ENCODE results near the gene OR8K5.
"Not testable (repeated sequence)": the region's sequence is repeated elsewhere in the genome, so short reads cannot be mapped to it uniquely, and the experiment has no call there.

OR8K5 gene, protein sequence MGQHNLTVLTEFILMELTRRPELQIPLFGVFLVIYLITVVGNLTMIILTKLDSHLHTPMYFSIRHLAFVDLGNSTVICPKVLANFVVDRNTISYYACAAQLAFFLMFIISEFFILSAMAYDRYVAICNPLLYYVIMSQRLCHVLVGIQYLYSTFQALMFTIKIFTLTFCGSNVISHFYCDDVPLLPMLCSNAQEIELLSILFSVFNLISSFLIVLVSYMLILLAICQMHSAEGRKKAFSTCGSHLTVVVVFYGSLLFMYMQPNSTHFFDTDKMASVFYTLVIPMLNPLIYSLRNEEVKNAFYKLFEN

DNA sequence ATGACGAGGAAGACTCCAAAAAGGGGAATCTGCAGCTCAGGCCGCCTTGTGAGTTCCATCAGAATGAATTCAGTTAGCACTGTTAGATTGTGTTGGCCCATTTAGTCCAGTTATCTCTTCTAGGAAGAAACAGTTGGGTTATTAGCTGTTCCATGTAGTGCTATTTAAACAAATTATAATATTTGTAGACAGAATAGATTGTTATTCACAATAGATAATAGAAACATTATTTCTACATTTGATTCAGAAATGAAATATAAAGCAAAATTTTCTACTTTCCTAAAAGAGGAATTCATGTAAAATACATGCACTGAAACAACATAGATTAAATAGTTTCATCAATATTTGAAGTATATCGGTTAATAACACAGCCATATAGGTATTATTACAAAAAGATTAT, at the start of gene OR8K5:
OR8K5 (minus strand) TSS at position 101 of the 400 bp plus-strand sequence; CDS start at position 101, 0 bp downstream.
- no peak within 1 kb of the TSS for H3K27ac Mint-ChIP-seq
- no peak for DNase-seq
- peaks cover 13 to 34% of the 10 kb centered on the region in 2 donors for H3K9me3 Mint-ChIP-seq
- no peak within 1 kb of the TSS for H3K4me3 Mint-ChIP-seq
- no peaks in the 10 kb centered on the region for H3K4me1 Mint-ChIP-seq
- ATAC-seq, result no peak
- H3K27me3 Mint-ChIP-seq, result no peaks in the 10 kb centered on the region

DNA sequence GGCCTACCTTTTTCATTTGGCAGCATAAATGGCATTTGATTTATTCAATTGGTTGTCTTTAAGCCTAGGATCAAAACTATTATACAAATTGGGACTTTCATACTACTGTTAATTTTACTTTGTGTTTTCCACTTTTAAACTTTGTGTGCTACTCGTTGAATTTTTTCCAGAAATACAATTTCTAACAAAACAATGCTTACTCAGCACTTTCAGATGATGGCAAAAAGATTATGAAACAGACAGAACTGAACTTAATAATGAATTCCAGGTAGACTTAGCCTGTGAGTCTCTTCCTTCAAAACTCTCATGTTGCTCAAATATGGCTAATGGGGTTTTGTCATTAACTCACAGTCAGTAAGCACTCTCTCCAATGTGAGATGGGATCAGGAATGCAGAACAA, 47.7 kb upstream of the OR8K5 start:
- ATAC-seq (no peak), DNase-seq (no peak)
- Mint-ChIP-seq H3K9me3 (peaks cover 15 to 23% of the 10 kb centered on the region in 2 donors), H3K27me3 (no peaks in the 10 kb centered on the region), H3K4me3 (no peak overlapping the region), H3K4me1 (no peaks in the 10 kb centered on the region), H3K27ac (no peak overlapping the region)

DNA sequence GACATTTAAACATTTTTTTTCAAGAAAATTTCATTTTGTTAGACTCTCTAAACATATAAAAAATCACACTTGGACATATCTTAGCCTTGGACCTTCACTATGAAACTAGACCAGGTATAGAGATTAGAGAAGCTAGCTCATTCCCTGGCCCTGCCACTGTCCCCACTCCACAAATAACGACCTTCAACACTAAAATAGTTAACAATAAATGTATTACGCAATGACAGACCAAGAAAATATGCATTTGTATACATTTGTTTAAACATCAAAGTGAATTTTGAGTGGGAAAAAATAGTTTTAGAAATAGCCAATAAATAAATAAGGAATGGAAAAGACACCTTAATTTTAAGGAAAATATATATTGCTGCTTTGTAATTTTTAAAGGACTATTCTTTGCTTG, 37.2 kb upstream of the OR8K5 start:
- Mint-ChIP-seq H3K9me3 (no peaks in the 10 kb centered on the region), H3K4me1 (no peaks in the 10 kb centered on the region), H3K4me3 (no peak overlapping the region), H3K27ac (no peak overlapping the region), H3K27me3 (no peaks in the 10 kb centered on the region)
- no peak for ATAC-seq
- DNase-seq, result no peak

DNA sequence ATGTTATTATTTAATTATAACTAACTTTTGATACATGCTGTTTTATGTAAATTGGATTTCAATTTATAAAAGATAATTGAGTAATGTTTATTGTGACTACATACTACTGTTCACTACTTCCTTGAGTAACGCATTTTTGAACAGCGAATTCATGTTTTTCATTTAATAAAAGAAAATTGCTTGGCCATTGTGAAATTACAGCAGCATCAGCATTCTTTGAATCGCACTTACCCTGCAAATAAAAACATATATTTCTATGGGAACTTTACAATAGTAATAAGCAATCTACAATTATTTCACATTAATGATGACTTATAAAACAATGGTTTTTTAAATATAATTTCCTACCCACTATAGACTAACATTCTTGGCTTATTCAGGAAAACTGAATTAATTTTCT, 36.6 kb upstream of the OR8K5 start:
- H3K4me1 Mint-ChIP-seq, result no peaks in the 10 kb centered on the region
- DNase-seq (no peak), ATAC-seq (no peak)
- H3K4me3 Mint-ChIP-seq, result no peak overlapping the region
- H3K9me3 Mint-ChIP-seq, result no peaks in the 10 kb centered on the region
- H3K27me3 Mint-ChIP-seq, result no peaks in the 10 kb centered on the region
- no peak overlapping the region for H3K27ac Mint-ChIP-seq

DNA sequence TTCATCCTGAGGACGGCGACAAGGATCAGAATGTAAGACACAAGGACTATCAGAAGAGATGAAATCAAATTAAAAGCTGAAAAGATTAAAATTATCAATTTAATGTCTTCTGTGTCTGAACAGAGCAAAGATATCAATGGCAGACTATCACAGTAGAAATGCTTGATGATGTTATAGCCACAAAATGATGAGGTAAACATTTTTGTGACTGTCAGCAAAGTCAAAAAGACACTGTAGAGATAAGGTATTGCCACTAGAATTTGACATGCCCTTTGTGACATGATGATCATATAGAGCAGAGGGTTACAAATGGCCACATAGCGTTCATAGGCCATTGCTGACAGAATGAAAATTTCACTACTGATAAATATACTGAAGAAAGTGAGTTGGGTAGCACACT, 28.5 kb upstream of the OR8K5 start:
- Mint-ChIP-seq H3K27me3 (no peaks in the 10 kb centered on the region), H3K4me3 (no peak overlapping the region), H3K27ac (no peak overlapping the region), H3K4me1 (no peaks in the 10 kb centered on the region), H3K9me3 (peaks cover 4 to 8% of the 10 kb centered on the region in 2 donors)
- DNase-seq, result no peak
- ATAC-seq, result no peak

DNA sequence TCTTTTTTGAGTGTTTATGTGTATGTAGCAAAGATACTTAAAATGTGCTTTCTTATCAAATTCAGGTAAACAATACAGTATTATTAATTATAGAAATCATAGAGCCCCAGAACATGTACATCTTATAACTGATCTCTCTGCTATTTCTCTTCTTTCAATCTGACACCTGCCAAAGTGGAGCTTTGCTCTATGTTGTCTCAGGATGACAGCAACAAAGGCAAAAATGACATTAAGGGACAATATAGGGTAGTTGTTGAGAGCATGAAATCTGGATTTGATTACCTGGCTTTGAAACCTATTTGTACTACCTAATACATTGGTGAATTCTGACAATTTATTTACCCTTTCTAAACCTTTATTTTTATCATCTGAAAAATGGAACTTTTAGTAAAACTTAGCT, 23.3 kb upstream of the OR8K5 start:
- H3K27ac Mint-ChIP-seq, result no peak overlapping the region
- H3K9me3 Mint-ChIP-seq, result peaks cover 10 to 17% of the 10 kb centered on the region in 2 donors
- no peaks in the 10 kb centered on the region for H3K27me3 Mint-ChIP-seq
- ATAC-seq, result no peak
- H3K4me3 Mint-ChIP-seq, result no peak overlapping the region
- no peak for DNase-seq
- no peaks in the 10 kb centered on the region for H3K4me1 Mint-ChIP-seq

DNA sequence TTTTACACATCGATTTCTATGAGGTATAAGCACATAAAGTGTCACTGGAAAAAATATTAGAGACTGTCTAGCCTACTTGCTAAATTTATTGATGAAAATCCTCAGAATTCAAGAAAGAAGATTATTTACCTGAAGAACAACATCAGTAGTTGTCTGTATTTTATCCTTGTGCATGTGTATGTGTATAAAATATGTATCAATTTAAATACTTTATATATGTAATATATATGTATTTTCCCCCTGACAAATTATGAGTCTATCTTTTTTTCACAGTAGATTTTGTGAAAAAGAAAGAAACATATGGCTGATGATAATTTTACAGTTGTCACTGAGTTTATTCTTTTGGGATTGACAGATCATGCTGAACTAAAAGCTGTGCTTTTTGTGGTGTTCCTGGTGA, 16.2 kb upstream of the OR8K5 start, which contains the start of gene OR5J2:
OR5J2 (plus strand) TSS at position 301 of the 400 bp plus-strand sequence; CDS start at position 301, 0 bp downstream.
- no peaks in the 10 kb centered on the region for H3K27me3 Mint-ChIP-seq
- ATAC-seq, result no peak

DNA sequence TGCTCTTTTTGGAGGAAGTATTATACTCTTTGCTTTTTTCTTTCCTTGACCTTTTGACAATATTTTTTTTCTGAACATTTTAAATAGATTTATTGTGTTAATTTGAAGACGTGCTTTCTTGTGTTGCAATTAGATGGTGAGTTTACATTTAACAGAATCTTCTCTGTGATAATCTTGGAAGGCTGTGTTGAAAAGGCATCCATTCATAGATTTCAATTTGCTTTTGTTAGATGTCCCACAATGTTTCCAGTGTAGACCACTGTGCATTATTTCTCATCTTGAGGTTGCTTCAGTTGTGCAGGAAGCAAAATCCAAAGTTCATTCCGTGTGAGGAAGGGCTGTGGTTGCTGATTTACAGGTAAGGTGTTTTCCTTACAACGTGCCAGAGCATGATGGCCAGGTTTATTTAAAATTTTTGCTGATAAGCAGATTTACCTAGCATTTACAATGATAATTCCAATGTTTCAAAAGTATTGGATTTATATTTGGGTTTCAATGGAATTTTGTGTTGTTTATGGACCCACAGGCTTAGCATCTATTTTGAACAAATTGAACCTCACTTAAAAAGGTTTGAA, 12.2 kb upstream of the OR8K5 start:
- H3K27ac Mint-ChIP-seq, result no peak overlapping the region
- ATAC-seq, result no peak
- peaks cover 4 to 6% of the 10 kb centered on the region in 2 donors for H3K9me3 Mint-ChIP-seq
- no peak for DNase-seq
- H3K4me1 Mint-ChIP-seq, result no peaks in the 10 kb centered on the region
- H3K4me3 Mint-ChIP-seq, result no peak overlapping the region
- H3K27me3 Mint-ChIP-seq, result no peaks in the 10 kb centered on the region

More for the DNA sequence above, 16.2 kb upstream of the OR8K5 start, which contains the start of gene OR5J2:
- Mint-ChIP-seq H3K4me3 (no peak within 1 kb of the TSS), H3K27ac (no peak within 1 kb of the TSS), H3K4me1 (no peaks in the 10 kb centered on the region), H3K9me3 (peaks cover 9 to 10% of the 10 kb centered on the region in 2 donors)
- no peak for DNase-seq

DNA sequence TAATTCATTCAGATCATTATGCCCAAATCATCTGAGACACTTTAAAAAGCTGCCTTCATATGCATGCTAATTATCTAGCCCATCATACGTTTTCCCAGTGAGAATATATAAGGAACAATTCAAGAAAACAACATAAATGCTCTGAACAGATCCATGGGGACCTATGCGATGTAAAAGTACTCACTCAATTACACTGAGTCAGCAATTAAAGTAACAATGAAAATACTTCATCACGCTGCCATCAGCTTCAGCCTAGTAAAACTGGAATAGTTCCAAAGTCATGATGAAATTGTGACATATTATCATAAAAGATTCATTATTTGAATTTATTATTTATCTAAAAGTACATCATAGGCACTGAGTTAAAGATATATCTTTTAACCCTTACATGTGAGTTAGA, 3.7 kb upstream of the OR8K5 start:
- H3K9me3 Mint-ChIP-seq, result peaks cover 7 to 11% of the 10 kb centered on the region in 2 donors
- no peaks in the 10 kb centered on the region for H3K27me3 Mint-ChIP-seq
- DNase-seq (no peak), ATAC-seq (no peak)
- no peak overlapping the region for H3K4me3 Mint-ChIP-seq
- no peaks in the 10 kb centered on the region for H3K4me1 Mint-ChIP-seq
- no peak overlapping the region for H3K27ac Mint-ChIP-seq

DNA sequence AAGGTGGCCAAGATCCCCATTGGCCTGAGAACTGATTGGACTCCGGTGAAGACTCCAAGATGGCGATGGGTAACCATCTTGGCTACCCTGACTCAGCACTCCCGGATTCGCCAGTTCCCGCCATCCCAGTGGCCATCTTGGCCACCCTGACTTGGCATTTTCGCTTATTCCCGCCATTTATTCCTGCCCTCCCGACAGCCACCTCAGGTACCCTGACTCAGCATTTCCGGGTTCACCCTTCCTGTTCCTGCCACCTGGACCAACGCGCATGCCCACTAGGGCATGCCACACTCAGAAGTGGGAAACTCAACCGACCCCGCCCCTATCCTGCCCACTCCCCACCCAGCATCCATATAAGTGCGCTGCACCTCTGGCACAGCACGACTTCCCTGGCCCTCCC, 7.8 kb downstream of the OR8K5 start:
- Mint-ChIP-seq H3K4me3 (no peak overlapping the region), H3K27ac (no peak overlapping the region), H3K4me1 (no peaks in the 10 kb centered on the region), H3K9me3 (peaks cover 26 to 56% of the 10 kb centered on the region in 2 donors), H3K27me3 (no peaks in the 10 kb centered on the region)
- ATAC-seq (no peak), DNase-seq (no peak)

DNA sequence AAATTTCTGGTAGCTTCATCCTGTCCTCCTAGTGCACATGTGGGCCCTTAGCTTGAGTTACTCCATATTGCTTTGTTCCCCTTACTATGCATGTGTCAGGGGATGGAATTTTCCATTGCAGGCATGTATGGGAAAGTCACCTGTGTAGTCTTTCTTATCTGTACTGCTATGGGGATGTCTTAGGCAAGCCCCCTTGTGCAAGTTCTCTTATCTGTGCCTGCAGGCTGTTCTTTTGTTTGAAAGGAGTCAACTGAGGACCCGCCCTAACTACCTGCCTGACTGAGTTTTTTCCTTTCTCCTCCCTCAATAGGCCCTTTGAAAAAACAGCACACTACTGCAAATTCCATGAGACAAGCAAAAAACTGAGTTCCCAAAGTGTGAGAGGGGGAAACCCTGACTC, 8.7 kb downstream of the OR8K5 start:
- DNase-seq (no peak), ATAC-seq (no peak)
- Mint-ChIP-seq H3K9me3 (peaks cover 22 to 47% of the 10 kb centered on the region in 2 donors), H3K27me3 (no peaks in the 10 kb centered on the region), H3K4me3 (no peak overlapping the region), H3K4me1 (no peaks in the 10 kb centered on the region), H3K27ac (no peak overlapping the region)

DNA sequence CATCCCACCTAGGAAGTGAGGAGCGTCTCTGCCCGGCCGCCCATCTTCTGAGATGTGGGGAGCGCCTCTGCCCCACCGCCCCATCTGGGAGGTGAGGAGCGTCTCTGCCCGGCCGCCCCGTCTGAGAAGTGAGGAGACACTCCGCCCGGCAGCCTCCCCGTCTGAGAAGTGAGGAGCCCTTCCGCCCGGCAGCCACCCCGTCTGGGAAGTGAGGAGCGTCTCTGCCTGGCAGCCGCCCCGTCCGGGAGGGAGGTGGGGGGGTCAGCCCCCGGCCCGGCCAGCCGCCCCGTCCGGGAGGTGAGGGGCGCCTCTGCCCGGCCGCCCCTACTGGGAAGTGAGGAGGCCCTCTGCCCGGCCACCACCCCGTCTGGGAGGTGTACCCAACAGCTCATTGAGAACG, 16.4 kb downstream of the OR8K5 start:
- H3K27ac Mint-ChIP-seq, H3K4me1 Mint-ChIP-seq, ATAC-seq, H3K27me3 Mint-ChIP-seq, DNase-seq, H3K9me3 Mint-ChIP-seq, H3K4me3 Mint-ChIP-seq: not testable (repeated sequence)

DNA sequence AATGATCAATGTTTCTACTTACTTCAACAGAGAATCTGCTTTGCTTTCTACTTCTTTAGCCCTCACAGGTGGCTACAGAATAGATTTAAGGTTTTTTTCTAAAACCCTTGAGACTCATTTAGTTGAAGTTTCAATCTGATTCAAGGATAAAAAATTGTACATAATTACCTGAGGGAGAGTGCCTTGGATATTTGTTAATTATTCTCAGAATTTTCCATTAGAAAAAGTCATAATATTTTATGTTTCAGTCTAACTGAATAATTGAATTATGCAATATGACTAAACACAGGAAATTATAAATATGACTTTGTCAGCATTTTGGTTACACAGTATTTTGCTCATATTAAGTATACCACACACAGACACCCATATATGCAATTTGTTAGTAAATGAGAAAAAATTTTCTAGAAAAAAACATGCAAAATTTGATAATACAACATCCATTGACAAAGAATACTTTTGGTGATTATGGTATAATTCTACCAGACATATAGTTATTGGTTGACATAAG, 19.9 kb downstream of the OR8K5 start, which contains the start of gene OR8J3:
OR8J3 (minus strand) TSS at position 51 of the 511 bp plus-strand sequence. CDS start 2,483 bp downstream, outside the sequence.
- peaks cover 7 to 8% of the 10 kb centered on the region in 2 donors for H3K9me3 Mint-ChIP-seq
- no peak for ATAC-seq
- H3K4me3 Mint-ChIP-seq, result no peak within 1 kb of the TSS
- H3K27me3 Mint-ChIP-seq, result no peaks in the 10 kb centered on the region
- DNase-seq, result no peak
- no peaks in the 10 kb centered on the region for H3K4me1 Mint-ChIP-seq
- no peak within 1 kb of the TSS for H3K27ac Mint-ChIP-seq

DNA sequence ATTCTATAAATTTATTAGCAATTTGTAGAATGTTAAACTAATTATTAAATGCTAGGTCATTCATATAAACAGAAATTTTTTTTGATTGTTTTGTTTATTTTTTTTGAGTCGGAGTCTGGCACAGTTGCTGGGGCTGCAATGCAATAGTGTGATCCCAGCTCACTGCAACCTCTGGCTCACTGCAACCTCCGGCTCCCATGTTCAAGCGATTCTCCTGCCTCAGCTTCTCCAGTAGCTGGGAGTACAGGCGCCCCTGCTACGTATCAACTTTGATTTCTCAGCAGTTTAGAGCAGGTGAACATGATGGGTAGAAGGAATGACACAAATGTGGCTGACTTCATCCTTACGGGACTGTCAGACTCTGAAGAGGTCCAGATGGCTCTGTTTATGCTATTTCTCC, 38.0 kb downstream of the OR8K5 start, which contains the start of gene OR8H3:
OR8H3 (plus strand) TSS at position 301 of the 400 bp plus-strand sequence; CDS start at position 301, 0 bp downstream.
- no peaks in the 10 kb centered on the region for H3K27me3 Mint-ChIP-seq
- no peaks in the 10 kb centered on the region for H3K4me1 Mint-ChIP-seq
- ATAC-seq (no peak), DNase-seq (no peak)
- peaks cover 0 to 18% of the 10 kb centered on the region in 2 donors for H3K9me3 Mint-ChIP-seq
- peak within 1 kb of the TSS in 1 of 2 donors; percentile 54 for H3K27ac Mint-ChIP-seq
- H3K4me3 Mint-ChIP-seq, result no peak within 1 kb of the TSS

All from stimulated activated naive CD8-positive, alpha-beta T cell treated with anti-CD3 and anti-CD28 coated beads, Interleukin-15, amount 100 ng/mL, for 72 hours (primary cell).